ENCODE data around the gene CBX6. TPM values are rescaled to one million over a fixed set of nuclear protein-coding genes. Genes with fewer than 3 reads are reported as not detected.

CBX6 gene
- total and polyA plus RNA-seq, 4 donors, result 14.6 to 79.2 (median 23.3) TPM

GRCh38 chr22:38866024-38866398, 6.0 kb downstream of the CBX6 start:
- no peak for TF ChIP-seq CTCF (IDR thresholded peaks at IDR 0.05; ENCODE audit: control extremely low read depth, extremely low read depth)
- H3K9ac ChIP-seq (ENCODE audit: insufficient read depth in 1 of 2, low read length in 2 of 2), result no peak overlapping the region
- H3K27me3 ChIP-seq (ENCODE audit: control insufficient read depth in 3 of 3, insufficient read depth in 3 of 3, low read length in 2 of 3), result no peaks in the 10 kb centered on the region
- H3K27ac ChIP-seq (ENCODE audit: low read depth in 1 of 2, low read length in 1 of 2), result no peak overlapping the region
- peaks cover 8 to 52% (median 19%) of the 10 kb centered on the region in 5 donors for H3K4me1 ChIP-seq (ENCODE audit: control insufficient read depth in 5 of 5, insufficient read depth in 5 of 5, low read length in 5 of 5)
- no peak overlapping the region for H3K4me3 ChIP-seq
- DNase-seq (peak in 1 of 3 donors; percentile 13), ATAC-seq (ENCODE audit: insufficient read depth, low FRiP score) (no peak)
- peaks cover 3 to 34% (median 19%) of the 10 kb centered on the region in 4 donors for H3K36me3 ChIP-seq (ENCODE audit: control insufficient read depth in 4 of 4, insufficient read depth in 4 of 4, low read length in 4 of 4)
- no peaks in the 10 kb centered on the region for H3K9me3 ChIP-seq (ENCODE audit: control insufficient read depth in 4 of 4, insufficient read depth in 3 of 4, low read length in 3 of 4)
- 80 to 84% methylated on average over 14 to 15 of the region's 15 CpGs for WGBS, 2 donors

- DNase-seq (peak in 2 of 3 donors; percentile 7 to 12), ATAC-seq (ENCODE audit: insufficient read depth, low FRiP score) (no peak)
- H3K4me1 ChIP-seq (ENCODE audit: control insufficient read depth in 5 of 5, insufficient read depth in 5 of 5, low read length in 5 of 5), result peaks cover 7 to 46% (median 21%) of the 10 kb centered on the region in 5 donors
- 75 to 81% methylated on average over 20 of the region's 20 CpGs for WGBS, 2 donors
- H3K4me3 ChIP-seq, result no peak overlapping the region
- no peak overlapping the region for H3K9ac ChIP-seq (ENCODE audit: insufficient read depth in 1 of 2, low read length in 2 of 2)
- peaks cover 3 to 34% (median 19%) of the 10 kb centered on the region in 4 donors for H3K36me3 ChIP-seq (ENCODE audit: control insufficient read depth in 4 of 4, insufficient read depth in 4 of 4, low read length in 4 of 4)
- H3K9me3 ChIP-seq (ENCODE audit: control insufficient read depth in 4 of 4, insufficient read depth in 3 of 4, low read length in 3 of 4), result no peaks in the 10 kb centered on the region
- H3K27ac ChIP-seq (ENCODE audit: low read depth in 1 of 2, low read length in 1 of 2), result peak overlapping the region; percentile 49 to 78
- no peaks in the 10 kb centered on the region for H3K27me3 ChIP-seq (ENCODE audit: control insufficient read depth in 3 of 3, insufficient read depth in 3 of 3, low read length in 2 of 3)
- TF ChIP-seq CTCF (IDR thresholded peaks at IDR 0.05; ENCODE audit: control extremely low read depth, extremely low read depth), result no peak
These were observed 6.6 kb downstream of the CBX6 start for GRCh38 chr22:38865201-38866023.

GRCh38 chr22:38864361-38865191, 7.4 kb downstream of the CBX6 start:
- Histone ChIP-seq H3K36me3 (ENCODE audit: control insufficient read depth in 4 of 4, insufficient read depth in 4 of 4, low read length in 4 of 4) (peaks cover 3 to 30% (median 17%) of the 10 kb centered on the region in 4 donors), H3K4me3 (no peak overlapping the region), H3K4me1 (ENCODE audit: control insufficient read depth in 5 of 5, insufficient read depth in 5 of 5, low read length in 5 of 5) (peaks cover 6 to 38% (median 21%) of the 10 kb centered on the region in 5 donors), H3K9ac (ENCODE audit: insufficient read depth in 1 of 2, low read length in 2 of 2) (peak overlapping the region in 1 of 2 donors; percentile 11), H3K27me3 (ENCODE audit: control insufficient read depth in 3 of 3, insufficient read depth in 3 of 3, low read length in 2 of 3) (no peaks in the 10 kb centered on the region), H3K27ac (ENCODE audit: low read depth in 1 of 2, low read length in 1 of 2) (peak overlapping the region; percentile 49 to 78), H3K9me3 (ENCODE audit: control insufficient read depth in 4 of 4, insufficient read depth in 3 of 4, low read length in 3 of 4) (no peaks in the 10 kb centered on the region)
- 45 to 64% methylated on average over 24 of the region's 24 CpGs for WGBS, 2 donors
- no peak for TF ChIP-seq CTCF (IDR thresholded peaks at IDR 0.05; ENCODE audit: control extremely low read depth, extremely low read depth)
- DNase-seq (peak in 2 of 3 donors; percentile 14 to 38), ATAC-seq (ENCODE audit: insufficient read depth, low FRiP score) (no peak)
